ENCODE data around the gene ZNF384. TPM values are rescaled to one million over a fixed set of nuclear protein-coding genes. Genes with fewer than 3 reads are reported as not detected.

The ZNF384 gene
- total and polyA plus RNA-seq, 10 of the 15 experiments (the other 5 are each of a cell fraction or from before 2014, with no cell fraction given), result 0.46 to 81.5 (median 30.5) TPM

- Histone ChIP-seq H3K4me3 (no peak overlapping the region), H3K4me1 (ENCODE audit: control insufficient read depth, insufficient read depth, low read length) (peaks cover 38% of the 10 kb centered on the region), H3K79me2 (ENCODE audit: control insufficient read depth, insufficient read depth, low read length) (no peaks in the 10 kb centered on the region; the same call in 1 of the 2 replicates), H3K9me3 (replicated peaks; ENCODE audit: control insufficient read depth, insufficient read depth, low read length) (peaks cover under 1% of the 10 kb centered on the region; the same call in 2 of the 3 replicates), H3K27me3 (replicated peaks in 1 of 2; ENCODE audit: control insufficient read depth in 2 of 2, insufficient read depth in 2 of 2, low read length in 1 of 2) (no peaks in the 10 kb centered on the region), H3K4me2 (ENCODE audit: control insufficient read depth, insufficient read depth) (no peak overlapping the region), H3K9ac (ENCODE audit: control insufficient read depth, insufficient read depth, low read length) (no peak overlapping the region), H2AFZ (ENCODE audit: control insufficient read depth, low read depth, low read length) (no peak overlapping the region), H3K27ac (ENCODE audit: control insufficient read depth, insufficient read depth) (no peak overlapping the region), H4K20me1 (ENCODE audit: control insufficient read depth, insufficient read depth) (no peaks in the 10 kb centered on the region), H3K36me3 (ENCODE audit: control insufficient read depth in 2 of 2, insufficient read depth in 2 of 2, low read length in 1 of 2) (no peaks in the 10 kb centered on the region)
- WGBS (ENCODE audit: insufficient coverage, insufficient replicate concordance, low lambda C conversion rate, missing lambda C conversion rate), result 57% methylated on average over 10 of the region's 11 CpGs
- ATAC-seq (no peak), DNase-seq (ENCODE audit: low read depth, low spot score) (no peak), FAIRE-seq (no peak)
- intact Hi-C loops (cut with micrococcal nuclease; ENCODE audit: unreplicated experiment) (no loop called here), in situ Hi-C loops (cut with MboI) (no loop called here)
- ChIA-PET POLR2A (interaction anchor here (0.5 kb wide), 1 partner anchor 51 kb away, joined by 4 read pairs; no protein-coding TSS in a partner anchor), CTCF (interaction anchor here (1.4 kb wide), 1 partner anchor 45 kb away, joined by 4 read pairs; no protein-coding TSS in a partner anchor), RAD21 (ENCODE audit: unreplicated experiment) (no interaction called here), SMC1A (ENCODE audit: uncharacterized antibody, unreplicated experiment) (no interaction called here)
- BruUV-seq (replicated peaks), result no TSS peak
- TF ChIP-seq TCF3 (IDR thresholded peaks at IDR 0.05; ENCODE audit: borderline replicate concordance, insufficient read depth, low read depth, low read length) (no peak), MTA2 (IDR thresholded peaks at IDR 0.05; ENCODE audit: low read depth) (no peak), YY1 (IDR thresholded peaks at IDR 0.05; ENCODE audit: low read depth, low read length) (no peak)
Observed at GRCh38 chr12:6639151-6639801, 49.9 kb downstream of the ZNF384 start.

- H3K27ac ChIP-seq (ENCODE audit: control insufficient read depth, insufficient read depth), result no peak overlapping the region
- ChIA-PET CTCF (no interaction called here), RAD21 (ENCODE audit: unreplicated experiment) (no interaction called here), SMC1A (ENCODE audit: uncharacterized antibody, unreplicated experiment) (no interaction called here), POLR2A (no interaction called here)
- no peaks in the 10 kb centered on the region; the same call in 1 of the 3 replicates for H3K9me3 ChIP-seq (replicated peaks; ENCODE audit: control insufficient read depth, insufficient read depth, low read length)
- peak overlapping the region; percentile 50 for H3K4me2 ChIP-seq (ENCODE audit: control insufficient read depth, insufficient read depth)
- H3K79me2 ChIP-seq (ENCODE audit: control insufficient read depth, insufficient read depth, low read length), result no peaks in the 10 kb centered on the region; the same call in 1 of the 2 replicates
- DNase-seq (ENCODE audit: low read depth, low spot score) (no peak), ATAC-seq (no peak), FAIRE-seq (no peak)
- H3K27me3 ChIP-seq (replicated peaks in 1 of 2; ENCODE audit: control insufficient read depth in 2 of 2, insufficient read depth in 2 of 2, low read length in 1 of 2), result no peaks in the 10 kb centered on the region
- peaks cover 38% of the 10 kb centered on the region for H3K4me1 ChIP-seq (ENCODE audit: control insufficient read depth, insufficient read depth, low read length)
- in situ Hi-C loops (cut with MboI), result no loop called here
- peak overlapping the region; percentile 72 for H2AFZ ChIP-seq (ENCODE audit: control insufficient read depth, low read depth, low read length)
- H4K20me1 ChIP-seq (ENCODE audit: control insufficient read depth, insufficient read depth), result no peaks in the 10 kb centered on the region
- no TSS peak for BruUV-seq (replicated peaks)
- TF ChIP-seq BMI1 (IDR thresholded peaks at IDR 0.05; ENCODE audit: borderline replicate concordance) (no peak), SPI1 (IDR thresholded peaks at IDR 0.05; ENCODE audit: borderline replicate concordance, insufficient read depth, low read depth, low read length) (0 out of 2 replicates have a peak, but pooled peaks have one; percentile 48)
- no peak overlapping the region for H3K9ac ChIP-seq (ENCODE audit: control insufficient read depth, insufficient read depth, low read length)
- intact Hi-C loops (cut with micrococcal nuclease; ENCODE audit: unreplicated experiment), result no loop called here
- no peak overlapping the region for H3K4me3 ChIP-seq
- no peaks in the 10 kb centered on the region for H3K36me3 ChIP-seq (ENCODE audit: control insufficient read depth in 2 of 2, insufficient read depth in 2 of 2, low read length in 1 of 2)
- WGBS (ENCODE audit: insufficient coverage, insufficient replicate concordance, low lambda C conversion rate, missing lambda C conversion rate), result 44% methylated on average over 9 of the region's 9 CpGs
Observed at GRCh38 chr12:6638305-6638704, 50.9 kb downstream of the ZNF384 start.
